Sciatic nerve (tissue), 2 donors: Measurements from ENCODE around the gene PLCD1. TPM values are rescaled to one million over a fixed set of nuclear protein-coding genes. Genes with fewer than 3 reads are reported as not detected.
A peak's percentile ranks its signal among the peaks of the same experiment; 100 is the strongest.
"Not testable (repeated sequence)": the region's sequence is repeated elsewhere in the genome, so short reads cannot be mapped to it uniquely, and the experiment has no call there.

Experiments
- ATAC-seq: fragments of 200-7000 bp; cut with Tn5 transposase; one replicate; pipeline ENCODE4 v1.9.1; 2020; ENCODE audit warnings: mild to moderate bottlenecking, moderate library complexity
- DNase-seq: peaks from one replicate; pipeline ENCODE4 v3.0.0-alpha.2; 2020; ENCODE audit warnings: low spot score
- intact Hi-C: fragments of 100-400 bp; cut with DNase I; formaldehyde crosslinking; loops from one replicate; pipeline ENCODE4 v1.14.2; 2022
- total RNA-seq: library from RNA; stranded (reverse); fragmentation: NEBNext Ultra II Directional; extraction: Animal tissue kit (Norgen Biotek cat#: 25700); gene quantifications from one replicate; pipeline ENCODE4 v1.2.1, GENCODE V29; 2021
- donor health status: DM: no; HTN: no; CAD: no.
- donor health status: DM: no; HTN: no; CAD: no.

PLCD1 gene
- total RNA-seq, 1 donor from 2014 or later, result 40.7 TPM

DNA sequence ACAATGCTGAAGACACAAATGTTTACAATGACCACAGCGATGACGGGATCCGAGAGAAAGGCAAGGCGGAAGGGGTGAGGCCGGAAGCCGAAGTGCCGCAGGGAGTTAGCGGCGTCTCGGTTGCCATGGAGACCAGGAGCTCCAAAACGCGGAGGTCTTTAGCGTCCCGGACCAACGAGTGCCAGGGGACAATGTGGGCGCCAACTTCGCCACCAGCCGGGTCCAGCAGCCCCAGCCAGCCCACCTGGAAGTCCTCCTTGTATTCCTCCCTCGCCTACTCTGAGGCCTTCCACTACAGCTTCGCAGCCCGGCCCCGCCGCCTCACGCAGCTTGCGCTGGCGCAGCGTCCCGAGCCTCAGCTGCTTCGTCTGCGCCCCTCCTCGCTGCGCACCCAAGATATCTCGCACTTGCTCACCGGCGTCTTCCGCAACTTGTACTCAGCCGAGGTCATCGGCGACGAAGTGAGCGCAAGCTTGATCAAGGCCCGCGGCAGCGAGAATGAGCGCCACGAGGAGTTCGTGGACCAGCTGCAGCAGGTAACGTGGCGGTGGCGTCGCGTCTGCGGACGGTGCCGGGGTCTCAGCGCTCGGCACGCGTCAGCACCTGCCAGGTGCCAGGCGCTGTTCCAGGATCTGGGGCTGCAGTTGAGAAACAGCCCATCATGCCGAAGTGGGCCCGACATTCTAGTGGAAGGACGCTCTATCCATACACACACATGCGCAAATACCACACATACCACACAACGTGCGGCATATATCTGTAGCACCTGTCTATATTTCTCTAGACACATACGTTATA lies 9.9 kb upstream of the PLCD1 start, which contains the start of gene DLEC1:
TSS of gene DLEC1 (plus strand) at position 108 of the 798 bp plus-strand sequence. CDS start at position 126, 18 bp downstream.
- DNase-seq (peak; percentile 84), ATAC-seq (peak; percentile 85)
- intact Hi-C loops, result no loop called here

DNA sequence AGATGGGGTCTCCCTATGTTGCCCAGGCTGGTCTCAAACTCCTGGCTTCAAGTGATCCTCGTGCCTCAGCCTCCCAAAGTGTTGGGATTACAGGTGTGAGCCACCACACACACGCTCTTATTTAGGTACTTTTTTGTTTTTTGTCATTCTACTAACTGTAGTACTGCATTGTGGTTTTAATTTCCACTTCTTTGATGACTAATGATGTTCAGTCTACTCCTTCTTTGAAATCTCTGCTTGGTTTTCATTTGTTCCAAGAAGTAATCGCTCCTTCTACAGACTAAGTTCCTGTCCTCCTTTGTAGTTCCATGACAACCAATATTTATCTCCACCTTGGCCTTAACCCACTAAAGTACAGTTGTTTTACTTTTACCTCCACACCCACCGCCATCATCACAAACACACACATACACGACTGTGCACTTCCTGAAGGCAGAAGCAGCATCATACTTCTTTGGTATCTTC lies 9.0 kb upstream of the PLCD1 start:
- ATAC-seq (peak; percentile 5), DNase-seq (no peak)
- intact Hi-C loops, result no loop called here

DNA sequence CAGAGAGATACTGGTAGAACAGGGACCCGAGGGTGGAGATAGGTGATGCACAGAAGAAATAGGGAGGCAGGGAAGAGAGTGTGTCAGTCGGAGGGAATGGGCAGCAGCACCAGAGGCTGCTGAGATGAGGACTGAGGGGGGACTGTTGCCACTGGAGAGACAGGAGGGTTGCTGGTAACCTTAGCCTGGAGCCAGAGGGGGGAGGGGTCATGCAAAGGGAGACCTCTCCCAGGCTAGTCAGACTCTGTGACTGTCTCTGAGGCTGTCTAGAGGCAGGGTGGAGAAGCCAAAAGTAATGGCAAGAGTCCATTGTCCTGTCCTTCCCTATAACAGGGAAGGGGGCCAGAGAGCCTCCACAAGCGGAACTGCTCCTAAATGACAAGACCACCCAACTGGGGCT lies 7.5 kb upstream of the PLCD1 start:
- ATAC-seq (no peak), DNase-seq (no peak)
- intact Hi-C loops, result no loop called here

DNA sequence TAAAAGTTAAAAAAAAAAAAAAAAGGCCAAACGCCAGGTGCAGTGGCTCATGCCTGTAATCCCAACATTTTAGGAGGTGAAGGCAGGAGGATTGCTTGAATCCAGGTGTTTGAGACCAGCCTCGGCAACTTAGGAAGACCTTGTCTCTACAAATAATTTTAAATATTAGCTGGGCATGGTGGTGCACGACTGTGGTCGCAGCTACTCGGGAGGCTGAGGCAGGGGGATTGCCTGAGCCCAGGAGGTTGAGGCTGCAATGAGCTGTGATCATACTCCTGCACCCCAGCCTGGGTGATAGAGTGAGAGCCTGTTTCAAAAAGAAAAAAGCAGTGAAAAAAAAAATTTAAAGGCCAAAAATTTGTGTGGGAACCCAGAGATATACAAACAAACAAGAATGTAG lies 6.8 kb upstream of the PLCD1 start:
- intact Hi-C loops, result no loop called here
- ATAC-seq, result no peak
- no peak for DNase-seq

DNA sequence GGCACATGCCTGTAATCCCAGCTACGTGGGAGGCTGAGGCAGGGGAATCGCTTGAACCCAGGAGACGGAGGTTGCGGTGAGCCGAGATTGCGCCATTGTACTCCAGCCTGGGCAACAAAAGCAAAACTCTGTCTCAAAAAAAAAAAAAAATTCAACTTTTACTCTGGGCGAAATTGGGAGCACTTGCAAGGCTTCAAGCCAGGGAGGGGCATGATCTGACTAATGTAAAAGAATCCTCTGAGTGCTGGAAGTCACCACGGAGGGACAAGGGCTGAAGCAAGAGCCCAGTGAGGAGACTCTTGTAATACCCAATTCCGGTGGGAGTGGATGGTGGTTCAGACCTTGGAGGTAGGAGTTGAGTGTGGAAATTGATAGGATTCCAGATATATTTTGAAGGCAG lies 4.9 kb upstream of the PLCD1 start:
- DNase-seq, intact Hi-C loops, ATAC-seq: not testable (repeated sequence)

DNA sequence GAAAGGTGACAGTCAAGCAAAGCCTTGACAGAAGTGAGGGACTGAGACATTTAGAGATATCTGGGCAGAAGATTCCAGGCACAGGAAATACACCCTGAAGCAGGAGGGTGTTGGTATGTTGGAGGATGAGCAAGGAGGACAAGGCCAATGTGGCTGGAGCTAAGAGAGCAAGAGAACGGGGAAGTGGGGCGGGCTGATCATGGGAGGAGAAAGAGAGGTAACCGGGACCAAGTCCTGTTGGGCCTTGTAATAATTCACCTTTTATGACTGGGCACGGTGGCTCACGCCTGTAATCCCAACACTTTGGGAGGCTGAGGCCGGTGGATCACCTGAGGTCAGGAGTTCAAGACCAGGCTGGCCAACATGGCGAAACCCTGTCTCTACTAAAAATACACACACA lies 4.1 kb upstream of the PLCD1 start:
- ATAC-seq, DNase-seq, intact Hi-C loops: not testable (repeated sequence)

DNA sequence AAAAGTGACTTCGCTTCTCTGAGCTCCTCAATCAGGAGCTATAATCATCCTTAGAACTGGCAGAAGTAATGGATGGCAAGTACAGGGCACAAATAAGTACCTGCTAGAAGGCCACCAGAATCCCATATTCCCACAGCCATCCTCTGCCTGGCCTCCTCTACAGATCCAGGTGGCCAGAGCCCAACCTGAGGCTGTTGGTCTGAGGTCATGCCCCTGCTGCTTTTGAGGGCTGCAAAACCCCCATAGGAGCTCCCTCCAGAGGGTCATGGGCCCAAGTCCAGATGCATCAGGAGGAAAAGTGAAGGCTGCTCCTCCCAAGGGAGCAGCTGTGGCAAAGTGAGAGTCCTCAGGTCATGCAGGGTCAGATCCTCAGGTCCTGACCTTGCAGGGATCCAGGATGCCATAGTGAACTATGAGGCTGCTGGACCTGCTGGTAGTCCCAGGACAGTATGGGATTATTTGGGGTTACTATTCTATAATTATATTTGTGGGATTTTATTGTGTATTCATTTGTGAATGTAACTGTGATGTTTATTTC lies 3.0 kb upstream of the PLCD1 start:
- intact Hi-C loops, result no loop called here
- DNase-seq (no peak), ATAC-seq (no peak)

DNA sequence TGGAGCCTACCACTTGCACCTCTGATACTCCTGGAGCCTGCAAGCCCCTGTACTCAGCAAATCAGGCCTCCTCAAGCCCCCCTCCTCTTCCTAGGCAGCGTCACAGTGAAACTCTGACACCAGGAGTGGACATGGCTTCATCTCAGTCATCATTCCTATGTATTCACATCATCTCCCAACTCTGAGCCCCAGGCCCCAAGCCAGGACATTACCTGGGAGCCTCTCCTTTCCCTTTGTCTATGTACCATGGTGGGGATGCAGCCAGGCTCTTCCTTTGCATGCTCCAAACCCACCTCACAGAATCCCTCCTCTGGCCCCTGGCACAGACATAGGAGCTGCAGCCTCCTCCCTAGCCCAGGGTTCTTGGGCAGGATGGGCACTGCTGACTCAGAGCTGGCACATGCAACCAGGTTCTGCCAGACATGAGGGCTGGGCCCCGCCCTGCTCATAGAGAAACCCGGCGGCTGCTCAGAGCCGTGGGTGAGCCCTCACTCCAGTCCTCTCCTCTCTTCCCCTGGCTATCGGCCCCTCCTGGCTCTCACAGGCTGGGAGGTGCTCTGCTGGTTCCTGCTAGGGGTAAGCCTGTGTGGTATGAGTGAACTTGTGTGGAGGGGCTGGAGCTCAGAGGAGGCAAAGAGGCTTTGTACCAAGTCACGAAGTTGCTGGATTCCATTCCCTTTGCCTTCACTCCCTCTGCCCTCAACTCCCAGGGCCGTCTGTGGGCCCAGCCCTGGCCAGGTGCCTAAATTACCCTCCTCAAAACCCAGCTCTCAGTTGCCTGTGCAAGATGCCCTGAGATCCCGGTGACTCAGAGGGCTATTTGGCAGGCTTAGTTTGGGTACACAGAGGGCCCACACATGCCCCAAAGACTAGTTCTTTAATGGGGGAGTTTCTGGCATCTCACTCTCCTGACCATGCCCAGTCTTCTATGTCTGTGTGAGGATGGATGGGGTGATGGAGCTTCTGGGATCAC lies 1.9 kb upstream of the PLCD1 start:
- intact Hi-C loops, result no loop called here
- peak; percentile 68 for DNase-seq
- ATAC-seq, result no peak

DNA sequence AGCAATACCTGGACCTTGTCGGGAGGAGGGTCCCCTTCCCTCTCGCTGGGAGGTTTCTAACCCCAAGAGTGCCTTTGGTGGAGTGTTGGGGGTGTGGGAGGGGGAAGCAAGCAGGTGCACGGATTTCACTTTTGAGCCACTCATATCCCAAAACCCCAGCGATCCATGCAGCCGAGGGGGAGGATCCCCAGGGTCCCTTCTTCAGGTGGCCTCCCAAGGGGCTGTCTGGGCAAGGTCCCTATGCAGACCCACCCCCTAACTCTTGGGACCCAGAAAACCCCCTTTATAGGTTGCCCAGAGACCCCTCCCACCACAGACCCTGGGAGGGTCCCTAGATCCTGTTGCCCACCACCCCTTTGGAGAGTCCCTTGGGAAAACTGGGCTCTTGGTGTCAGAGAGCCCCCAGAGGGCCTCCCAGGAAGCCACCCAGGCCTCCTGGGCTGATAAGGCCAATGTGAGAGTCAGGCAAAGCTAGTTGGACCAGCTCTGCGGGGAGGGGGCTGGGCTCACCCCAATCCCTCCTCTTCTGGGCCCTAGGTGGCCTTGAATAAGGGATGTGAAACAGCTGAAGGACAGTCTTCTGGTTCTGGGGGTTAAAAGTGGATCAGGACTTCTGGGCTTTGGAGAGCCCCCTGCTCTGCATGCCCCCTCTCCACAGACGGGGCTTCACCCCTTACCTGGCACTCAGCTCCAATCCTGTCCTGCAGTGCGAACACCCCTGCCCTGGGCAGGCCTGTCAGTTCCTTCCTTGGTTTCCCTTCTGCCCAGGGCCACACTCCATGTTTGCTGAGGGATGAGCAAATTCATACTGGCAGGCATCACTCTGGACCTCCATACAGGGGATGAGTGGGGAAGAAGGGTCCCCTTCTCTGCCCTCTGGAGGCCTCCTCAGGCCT lies 932 bp upstream of the PLCD1 start:
- ATAC-seq (no peak), DNase-seq (peak; percentile 64)
- intact Hi-C loops, result no loop called here

DNA sequence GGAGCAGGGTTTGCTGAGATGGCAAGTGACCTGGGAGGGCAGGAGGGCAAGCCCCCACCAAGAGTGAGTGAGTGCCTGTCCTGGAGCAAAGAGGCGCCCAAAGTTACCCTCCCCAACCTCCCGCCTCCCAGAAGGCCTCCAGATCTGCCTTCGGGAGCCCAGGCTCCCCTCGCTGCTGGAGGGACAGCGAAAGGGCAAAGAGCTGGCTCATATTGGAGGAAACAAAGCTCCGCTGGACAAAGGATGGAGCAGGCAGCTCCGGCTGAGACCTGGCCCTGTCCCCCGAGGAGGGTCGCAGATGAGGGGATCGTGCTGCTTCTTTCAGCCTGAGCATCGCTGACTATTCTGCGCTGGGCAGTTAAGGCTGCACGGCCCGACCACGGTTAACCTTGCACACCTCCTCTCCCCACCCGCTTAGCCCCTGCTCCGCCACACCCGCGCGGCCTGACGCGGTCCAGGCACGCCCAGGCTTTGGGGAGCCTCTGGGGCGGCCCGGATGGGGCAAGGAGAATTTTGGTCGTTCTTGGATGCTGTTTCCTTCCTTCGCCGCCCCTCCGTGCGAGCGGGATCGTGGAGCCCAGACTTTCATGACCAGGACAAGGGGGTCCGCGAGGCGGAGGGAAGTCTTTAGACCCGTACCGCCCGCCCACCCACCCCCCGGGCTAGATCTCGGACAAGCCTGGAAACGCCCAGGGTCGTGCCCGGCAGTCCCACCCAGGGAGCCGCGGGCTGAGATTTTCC lies 651 bp downstream of the PLCD1 start:
- intact Hi-C loops, result no loop called here

DNA sequence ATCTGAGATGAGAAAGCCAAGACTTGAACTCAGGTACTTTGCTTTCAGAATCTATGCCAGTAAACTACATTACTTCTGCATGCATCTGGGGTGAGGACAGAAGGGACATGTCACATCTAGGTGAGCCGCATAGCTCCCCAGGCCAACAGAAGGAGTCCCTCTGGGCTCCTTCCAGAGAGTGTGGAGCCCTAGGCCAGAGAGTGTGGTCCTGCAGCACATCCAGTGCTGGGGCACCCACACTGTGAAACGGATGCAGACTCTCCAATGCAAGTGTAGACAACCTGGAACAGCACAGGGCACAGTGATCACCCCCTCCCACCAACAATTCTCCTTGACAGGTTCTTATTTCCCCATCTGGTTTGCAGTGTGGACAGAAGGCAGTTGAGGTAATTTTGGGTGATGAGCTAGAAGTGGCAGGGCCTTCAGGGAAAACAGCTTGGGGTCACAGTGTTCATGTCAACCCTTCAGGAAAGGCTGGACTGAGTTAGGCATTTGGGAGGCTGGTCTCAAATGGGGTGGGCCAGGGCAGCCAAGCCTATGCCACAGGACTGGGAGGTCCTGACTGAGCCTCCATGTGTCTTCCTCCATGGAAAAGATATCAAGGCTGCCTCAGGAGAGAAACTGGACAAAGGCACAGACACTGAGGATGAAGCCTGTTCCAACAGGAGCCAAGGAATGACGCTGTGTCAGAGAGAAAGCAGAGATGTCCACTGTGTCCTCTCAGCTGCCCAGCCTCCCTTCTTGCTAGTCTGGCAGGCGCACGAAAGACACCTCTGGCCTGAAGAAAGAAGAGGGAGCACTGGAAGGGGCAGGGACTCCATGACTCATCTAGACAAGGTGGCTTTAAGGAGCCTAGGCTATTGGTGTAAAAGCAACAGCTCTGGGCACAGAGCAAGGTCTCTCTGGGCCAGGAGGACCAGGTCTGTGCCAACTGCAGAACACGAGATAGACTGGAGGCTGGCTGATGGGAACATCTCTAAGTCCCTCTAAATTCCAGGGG lies 1.7 kb downstream of the PLCD1 start:
- intact Hi-C loops, result no loop called here
- peak; percentile 48 for DNase-seq
- ATAC-seq, result no peak

More for the DNA sequence above, 651 bp downstream of the PLCD1 start:
- ATAC-seq (peak; percentile 18), DNase-seq (peak; percentile 66)

DNA sequence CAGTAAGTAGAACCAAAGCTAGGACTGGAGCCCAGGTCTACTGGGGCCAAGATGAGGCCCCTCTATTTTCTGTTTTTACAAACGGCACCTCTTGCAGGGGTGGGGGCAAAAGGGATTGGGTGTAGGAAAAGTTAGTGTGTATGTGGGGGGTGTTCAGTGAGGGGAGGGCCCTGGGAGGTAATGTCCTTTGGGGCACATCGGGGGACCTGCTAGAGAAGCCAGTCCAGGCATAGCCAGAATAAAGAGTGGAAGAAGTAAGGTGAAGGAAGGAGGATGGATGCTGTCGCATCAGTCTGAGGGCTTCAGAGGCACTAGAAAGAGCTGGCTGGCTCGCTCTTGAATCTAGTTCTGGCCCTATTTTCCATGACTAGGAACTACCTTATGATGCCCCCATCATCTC lies 2.6 kb downstream of the PLCD1 start:
- peak; percentile 35 for DNase-seq
- no peak for ATAC-seq
- intact Hi-C loops, result no loop called here

DNA sequence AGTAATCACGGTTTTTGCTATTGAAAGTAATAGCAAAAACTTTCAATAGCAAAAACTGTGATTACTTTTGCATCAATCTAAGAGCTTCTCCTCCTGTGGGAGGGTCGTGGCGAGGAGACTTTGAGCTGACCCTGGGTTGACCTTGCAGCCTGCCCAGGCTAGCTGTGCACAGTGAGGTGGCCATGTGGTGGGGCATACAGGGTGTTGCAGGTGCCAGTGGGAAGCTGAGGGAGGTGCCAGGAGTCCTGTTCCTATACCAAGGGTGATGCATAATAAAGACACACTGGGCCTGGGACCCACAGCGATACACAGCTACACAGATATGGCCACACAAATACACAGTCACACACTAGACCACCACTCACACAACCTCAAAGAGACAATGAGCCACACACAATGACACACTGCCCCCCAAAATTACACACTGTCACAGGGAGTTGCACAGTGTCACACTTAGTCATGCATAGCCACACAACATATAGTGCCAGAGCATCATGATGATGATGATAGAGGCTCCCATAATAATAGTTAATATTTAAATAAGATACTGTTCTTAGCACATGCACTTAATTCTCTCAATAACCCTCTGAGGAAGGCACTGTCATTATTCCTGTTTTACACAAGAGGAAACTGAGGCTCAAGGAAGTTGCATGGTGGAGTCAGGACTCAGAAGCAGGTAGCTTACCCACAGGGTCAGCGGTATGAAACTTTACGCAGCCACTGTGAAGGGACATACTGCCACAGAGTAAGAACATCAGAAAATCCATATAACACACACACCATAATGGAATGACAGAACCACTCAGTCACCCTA lies 6.3 kb downstream of the PLCD1 start:
- peak; percentile 55 for DNase-seq
- no peak for ATAC-seq
- intact Hi-C loops, result no loop called here

DNA sequence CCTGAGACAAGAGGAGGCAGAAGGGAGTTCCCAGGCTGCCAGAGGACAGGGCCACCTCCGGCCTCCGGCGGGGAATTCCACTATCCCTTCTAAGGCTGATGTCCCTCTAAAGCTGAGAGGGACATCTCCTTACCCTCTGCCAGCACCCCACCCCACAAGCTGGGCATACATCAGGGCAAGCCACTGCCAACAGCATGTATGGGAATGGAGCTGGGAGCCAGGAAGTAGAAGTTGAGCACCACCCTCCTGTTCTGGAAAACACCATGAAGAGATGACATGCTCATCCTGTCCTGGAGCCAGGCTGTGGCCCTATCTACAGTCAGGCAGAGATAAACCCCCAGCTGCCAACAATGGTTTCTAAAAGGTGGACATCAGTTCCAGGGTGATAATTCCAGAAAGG lies 7.1 kb downstream of the PLCD1 start:
- ATAC-seq, result no peak
- intact Hi-C loops, result no loop called here
- peak; percentile 51 for DNase-seq

DNA sequence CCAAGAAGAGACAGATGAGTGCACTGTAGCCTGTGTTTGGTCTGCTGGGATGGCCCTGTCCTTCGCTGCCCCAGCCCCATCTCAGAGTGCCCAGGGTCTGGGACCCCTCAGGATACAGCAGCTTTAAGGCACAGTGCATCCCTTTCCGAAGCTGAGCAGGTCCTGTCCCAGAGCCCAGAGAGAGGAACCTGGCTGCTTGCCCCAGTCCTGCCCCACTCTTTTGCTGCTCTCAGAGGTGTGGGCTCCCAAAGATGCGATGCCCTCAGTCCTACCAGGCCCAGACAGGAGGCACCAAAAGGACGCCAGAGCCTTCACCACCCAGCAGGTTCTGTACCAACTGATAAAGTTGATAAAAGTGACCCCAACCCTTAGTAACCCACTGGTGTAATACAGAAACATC lies 8.2 kb downstream of the PLCD1 start:
- peak; percentile 51 for DNase-seq
- ATAC-seq, result no peak
- intact Hi-C loops, result no loop called here

DNA sequence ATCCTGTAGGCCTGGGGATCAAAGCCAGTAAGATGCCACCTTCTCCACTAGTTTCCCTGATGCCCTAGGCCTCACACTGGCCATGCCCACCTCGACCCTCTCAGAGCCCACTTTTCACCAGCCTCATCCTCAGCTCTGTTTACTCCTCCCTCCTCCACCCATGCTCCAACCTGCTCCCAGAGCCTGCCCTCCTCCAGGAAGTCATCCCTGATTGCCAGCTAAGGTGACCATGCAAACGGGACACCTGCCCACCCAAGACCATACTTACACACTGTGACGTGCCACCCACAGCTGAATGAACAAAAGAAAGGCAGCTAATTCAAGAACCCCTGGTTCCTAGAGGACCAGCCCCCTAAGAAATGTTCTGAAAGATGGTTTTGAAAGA lies 9.1 kb downstream of the PLCD1 start:
- ATAC-seq, result no peak
- peak; percentile 30 for DNase-seq
- intact Hi-C loops, result no loop called here
